ENCODE results near the gene GREB1.

DNA sequence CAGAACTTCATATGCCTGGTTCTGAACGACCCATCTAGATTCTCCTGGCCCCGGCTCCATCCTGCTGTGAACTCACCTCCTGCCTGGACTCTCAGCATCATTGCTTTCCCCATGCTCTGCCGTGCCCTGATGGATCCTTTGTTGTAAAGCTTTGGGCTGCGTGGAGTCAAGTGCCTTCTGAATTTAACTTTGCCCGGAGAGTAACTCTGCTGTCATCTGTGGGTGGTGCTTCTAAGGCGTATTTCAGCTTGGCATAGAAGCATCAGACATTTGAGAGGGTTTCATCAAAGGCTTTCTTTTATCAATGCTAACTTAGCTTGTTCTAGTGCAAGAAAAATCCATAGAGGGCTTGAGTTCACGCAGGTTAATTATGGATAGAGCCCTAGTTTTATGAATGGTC, 8.1 kb upstream of the GREB1 start:
- TF ChIP-seq, protein P1, sequence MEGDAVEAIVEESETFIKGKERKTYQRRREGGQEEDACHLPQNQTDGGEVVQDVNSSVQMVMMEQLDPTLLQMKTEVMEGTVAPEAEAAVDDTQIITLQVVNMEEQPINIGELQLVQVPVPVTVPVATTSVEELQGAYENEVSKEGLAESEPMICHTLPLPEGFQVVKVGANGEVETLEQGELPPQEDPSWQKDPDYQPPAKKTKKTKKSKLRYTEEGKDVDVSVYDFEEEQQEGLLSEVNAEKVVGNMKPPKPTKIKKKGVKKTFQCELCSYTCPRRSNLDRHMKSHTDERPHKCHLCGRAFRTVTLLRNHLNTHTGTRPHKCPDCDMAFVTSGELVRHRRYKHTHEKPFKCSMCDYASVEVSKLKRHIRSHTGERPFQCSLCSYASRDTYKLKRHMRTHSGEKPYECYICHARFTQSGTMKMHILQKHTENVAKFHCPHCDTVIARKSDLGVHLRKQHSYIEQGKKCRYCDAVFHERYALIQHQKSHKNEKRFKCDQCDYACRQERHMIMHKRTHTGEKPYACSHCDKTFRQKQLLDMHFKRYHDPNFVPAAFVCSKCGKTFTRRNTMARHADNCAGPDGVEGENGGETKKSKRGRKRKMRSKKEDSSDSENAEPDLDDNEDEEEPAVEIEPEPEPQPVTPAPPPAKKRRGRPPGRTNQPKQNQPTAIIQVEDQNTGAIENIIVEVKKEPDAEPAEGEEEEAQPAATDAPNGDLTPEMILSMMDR (tag by site-specific recombination; IDR thresholded peaks at IDR 0.05) = no peak
- TF ChIP-seq ZNF24 (tag by site-specific recombination; IDR thresholded peaks at IDR 0.05) (no peak), ZNF549 (tag by site-specific recombination; IDR thresholded peaks at IDR 0.05) (no peak)
- TF ChIP-seq, protein P2, sequence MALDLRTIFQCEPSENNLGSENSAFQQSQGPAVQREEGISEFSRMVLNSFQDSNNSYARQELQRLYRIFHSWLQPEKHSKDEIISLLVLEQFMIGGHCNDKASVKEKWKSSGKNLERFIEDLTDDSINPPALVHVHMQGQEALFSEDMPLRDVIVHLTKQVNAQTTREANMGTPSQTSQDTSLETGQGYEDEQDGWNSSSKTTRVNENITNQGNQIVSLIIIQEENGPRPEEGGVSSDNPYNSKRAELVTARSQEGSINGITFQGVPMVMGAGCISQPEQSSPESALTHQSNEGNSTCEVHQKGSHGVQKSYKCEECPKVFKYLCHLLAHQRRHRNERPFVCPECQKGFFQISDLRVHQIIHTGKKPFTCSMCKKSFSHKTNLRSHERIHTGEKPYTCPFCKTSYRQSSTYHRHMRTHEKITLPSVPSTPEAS (tag by site-specific recombination; IDR thresholded peaks at IDR 0.05) = no peak
